ENCODE measurements around the gene NRG3.

Gene NRG3

GRCh38 chr10:82552267-82552666 lies 677.3 kb downstream of the NRG3 start:
- H4K91ac ChIP-seq (ENCODE audit: low read depth, low read length), result no peak overlapping the region
- no peak overlapping the region for H2AFZ ChIP-seq (ENCODE audit: insufficient read depth, low read length, poor library complexity)
- H2BK5ac ChIP-seq (ENCODE audit: low read depth, low read length, poor library complexity), result no peak overlapping the region
- H3K27me3 ChIP-seq (ENCODE audit: insufficient read depth, low read length), result no peaks in the 10 kb centered on the region
- H4K8ac ChIP-seq (ENCODE audit: low read depth, low read length), result no peak overlapping the region
- no peaks in the 10 kb centered on the region for H3K36me3 ChIP-seq (ENCODE audit: control insufficient read depth in 1 of 2, insufficient read depth in 2 of 2, low read length in 2 of 2)
- no peak overlapping the region for H3K9ac ChIP-seq (ENCODE audit: low read length)
- no peaks in the 10 kb centered on the region for H3K79me1 ChIP-seq (ENCODE audit: low read length)
- H3K14ac ChIP-seq (ENCODE audit: low read length), result no peak overlapping the region
- WGBS (ENCODE audit: extremely low coverage, insufficient coverage, insufficient read length), result no CpG with 5 or more reads among the region's 1 CpG
- H3K4me3 ChIP-seq (ENCODE audit: low read depth, low read length), result no peak overlapping the region
- no peak for DNase-seq
- no peaks in the 10 kb centered on the region for H3K9me3 ChIP-seq (ENCODE audit: insufficient read depth, low read depth, low read length)
- no peaks in the 10 kb centered on the region for H3K4me1 ChIP-seq (ENCODE audit: control insufficient read depth in 1 of 2, insufficient read depth in 2 of 2, low read length in 2 of 2)
- H2BK12ac ChIP-seq (ENCODE audit: low read length), result no peak overlapping the region
- no peak overlapping the region for H3K18ac ChIP-seq (ENCODE audit: low read length)
- H3K79me2 ChIP-seq (ENCODE audit: control insufficient read depth, insufficient read depth, low read length, poor library complexity), result no peaks in the 10 kb centered on the region
- no peak overlapping the region for H4K12ac ChIP-seq (ENCODE audit: low read depth, low read length)
- H2AK5ac ChIP-seq (ENCODE audit: low read length), result no peak overlapping the region
- no peak overlapping the region for H3K4me2 ChIP-seq (ENCODE audit: low read length)
- H2BK120ac ChIP-seq (ENCODE audit: insufficient read depth, low read length, poor library complexity), result no peak overlapping the region
- no peak overlapping the region for H3K4ac ChIP-seq (ENCODE audit: low read depth, low read length)
- no peak overlapping the region for H3K27ac ChIP-seq (ENCODE audit: low read depth, low read length)
- no peak overlapping the region for H3K23ac ChIP-seq (ENCODE audit: low read length)

DNA sequence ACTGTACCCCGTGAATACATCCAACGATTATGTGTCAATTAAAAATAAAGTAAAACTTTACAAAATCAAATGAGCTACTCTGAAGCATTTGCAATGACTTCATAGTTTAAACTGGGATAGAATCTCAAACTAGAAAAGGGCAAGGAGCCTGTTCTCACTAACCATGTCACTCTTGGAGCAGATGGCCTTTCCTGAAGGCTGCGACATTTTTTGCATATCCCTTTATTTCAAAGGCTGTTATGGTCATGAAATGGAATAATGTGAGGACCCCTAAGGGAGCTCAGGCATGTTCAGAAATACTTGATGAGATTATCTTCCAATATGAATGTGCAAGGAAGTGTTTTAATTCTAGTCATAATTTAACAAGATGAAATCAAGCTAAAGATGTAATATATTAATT lies 679.4 kb downstream of the NRG3 start:
- no peaks in the 10 kb centered on the region for H3K36me3 ChIP-seq (ENCODE audit: control insufficient read depth in 1 of 2, insufficient read depth in 2 of 2, low read length in 2 of 2)
- no peaks in the 10 kb centered on the region for H3K79me1 ChIP-seq (ENCODE audit: low read length)
- H4K8ac ChIP-seq (ENCODE audit: low read depth, low read length), result no peak overlapping the region
- WGBS (ENCODE audit: extremely low coverage, insufficient coverage, insufficient read length), result no CpG with 5 or more reads among the region's 3 CpGs
- H2BK12ac ChIP-seq (ENCODE audit: low read length), result no peak overlapping the region
- H2BK120ac ChIP-seq (ENCODE audit: insufficient read depth, low read length, poor library complexity), result no peak overlapping the region
- H4K91ac ChIP-seq (ENCODE audit: low read depth, low read length), result no peak overlapping the region
- no peak overlapping the region for H3K4me3 ChIP-seq (ENCODE audit: low read depth, low read length)
- peaks cover 0 to 1% of the 10 kb centered on the region in 2 experiments for H3K4me1 ChIP-seq (ENCODE audit: control insufficient read depth in 1 of 2, insufficient read depth in 2 of 2, low read length in 2 of 2)
- H2BK5ac ChIP-seq (ENCODE audit: low read depth, low read length, poor library complexity), result no peak overlapping the region
- no peak overlapping the region for H3K23ac ChIP-seq (ENCODE audit: low read length)
- no peak overlapping the region for H3K27ac ChIP-seq (ENCODE audit: low read depth, low read length)
- no peak overlapping the region for H2AFZ ChIP-seq (ENCODE audit: insufficient read depth, low read length, poor library complexity)
- H3K18ac ChIP-seq (ENCODE audit: low read length), result no peak overlapping the region
- no peak overlapping the region for H3K4ac ChIP-seq (ENCODE audit: low read depth, low read length)
- no peak overlapping the region for H3K4me2 ChIP-seq (ENCODE audit: low read length)
- H3K9me3 ChIP-seq (ENCODE audit: insufficient read depth, low read depth, low read length), result no peaks in the 10 kb centered on the region
- no peak overlapping the region for H3K9ac ChIP-seq (ENCODE audit: low read length)
- no peak for DNase-seq
- H4K12ac ChIP-seq (ENCODE audit: low read depth, low read length), result no peak overlapping the region
- H3K79me2 ChIP-seq (ENCODE audit: control insufficient read depth, insufficient read depth, low read length, poor library complexity), result no peaks in the 10 kb centered on the region
- no peak overlapping the region for H2AK5ac ChIP-seq (ENCODE audit: low read length)
- H3K27me3 ChIP-seq (ENCODE audit: insufficient read depth, low read length), result no peaks in the 10 kb centered on the region
- no peak overlapping the region for H3K14ac ChIP-seq (ENCODE audit: low read length)

DNA sequence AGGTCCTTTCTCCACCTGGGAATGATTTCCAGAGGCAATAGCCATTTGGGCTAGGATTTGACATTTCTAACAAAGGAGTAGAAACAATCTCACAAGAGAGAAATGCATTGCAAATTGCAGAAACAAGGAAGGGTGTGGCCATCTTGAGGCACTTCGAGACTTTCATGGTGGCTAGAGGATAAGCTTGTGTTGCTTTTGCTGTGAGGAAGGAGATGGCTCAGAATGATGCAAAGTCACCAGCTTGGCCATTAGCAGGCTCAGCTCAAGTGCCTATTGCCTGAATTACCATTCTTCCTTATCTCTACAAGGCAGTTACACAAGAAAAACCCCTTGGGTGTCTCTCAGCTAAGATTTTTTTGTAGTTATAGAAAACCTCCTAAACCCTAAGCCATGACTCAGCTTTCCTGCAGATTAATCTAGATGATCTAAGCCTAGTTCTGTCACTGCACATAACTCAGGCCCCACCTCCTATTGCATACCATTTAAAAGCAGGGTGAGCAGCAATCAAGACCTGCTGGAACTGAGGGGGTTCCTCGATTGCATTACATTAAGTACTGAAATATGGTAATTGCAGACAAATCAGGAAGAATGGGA lies 683.1 kb downstream of the NRG3 start:
- Histone ChIP-seq H2AK5ac (ENCODE audit: low read length) (no peak overlapping the region), H2AFZ (ENCODE audit: insufficient read depth, low read length, poor library complexity) (no peak overlapping the region), H3K4me3 (ENCODE audit: low read depth, low read length) (no peak overlapping the region), H3K79me2 (ENCODE audit: control insufficient read depth, insufficient read depth, low read length, poor library complexity) (no peaks in the 10 kb centered on the region), H3K27me3 (ENCODE audit: insufficient read depth, low read length) (no peaks in the 10 kb centered on the region), H2BK12ac (ENCODE audit: low read length) (no peak overlapping the region), H3K4me1 (ENCODE audit: control insufficient read depth in 1 of 2, insufficient read depth in 2 of 2, low read length in 2 of 2) (peaks cover 0 to 1% of the 10 kb centered on the region in 2 experiments), H3K4ac (ENCODE audit: low read depth, low read length) (no peak overlapping the region), H4K91ac (ENCODE audit: low read depth, low read length) (no peak overlapping the region), H3K79me1 (ENCODE audit: low read length) (no peaks in the 10 kb centered on the region), H3K4me2 (ENCODE audit: low read length) (no peak overlapping the region), H4K8ac (ENCODE audit: low read depth, low read length) (no peak overlapping the region), H3K36me3 (ENCODE audit: control insufficient read depth in 1 of 2, insufficient read depth in 2 of 2, low read length in 2 of 2) (no peaks in the 10 kb centered on the region), H3K14ac (ENCODE audit: low read length) (no peak overlapping the region), H3K27ac (ENCODE audit: low read depth, low read length) (no peak overlapping the region), H3K9me3 (ENCODE audit: insufficient read depth, low read depth, low read length) (no peaks in the 10 kb centered on the region), H4K12ac (ENCODE audit: low read depth, low read length) (no peak overlapping the region), H2BK120ac (ENCODE audit: insufficient read depth, low read length, poor library complexity) (no peak overlapping the region), H3K23ac (ENCODE audit: low read length) (no peak overlapping the region), H3K18ac (ENCODE audit: low read length) (no peak overlapping the region), H3K9ac (ENCODE audit: low read length) (no peak overlapping the region), H2BK5ac (ENCODE audit: low read depth, low read length, poor library complexity) (no peak overlapping the region)
- no CpG with 5 or more reads among the region's 2 CpGs for WGBS (ENCODE audit: extremely low coverage, insufficient coverage, insufficient read length)
- peak in 1 of 2 donors; percentile 25 for DNase-seq

DNA sequence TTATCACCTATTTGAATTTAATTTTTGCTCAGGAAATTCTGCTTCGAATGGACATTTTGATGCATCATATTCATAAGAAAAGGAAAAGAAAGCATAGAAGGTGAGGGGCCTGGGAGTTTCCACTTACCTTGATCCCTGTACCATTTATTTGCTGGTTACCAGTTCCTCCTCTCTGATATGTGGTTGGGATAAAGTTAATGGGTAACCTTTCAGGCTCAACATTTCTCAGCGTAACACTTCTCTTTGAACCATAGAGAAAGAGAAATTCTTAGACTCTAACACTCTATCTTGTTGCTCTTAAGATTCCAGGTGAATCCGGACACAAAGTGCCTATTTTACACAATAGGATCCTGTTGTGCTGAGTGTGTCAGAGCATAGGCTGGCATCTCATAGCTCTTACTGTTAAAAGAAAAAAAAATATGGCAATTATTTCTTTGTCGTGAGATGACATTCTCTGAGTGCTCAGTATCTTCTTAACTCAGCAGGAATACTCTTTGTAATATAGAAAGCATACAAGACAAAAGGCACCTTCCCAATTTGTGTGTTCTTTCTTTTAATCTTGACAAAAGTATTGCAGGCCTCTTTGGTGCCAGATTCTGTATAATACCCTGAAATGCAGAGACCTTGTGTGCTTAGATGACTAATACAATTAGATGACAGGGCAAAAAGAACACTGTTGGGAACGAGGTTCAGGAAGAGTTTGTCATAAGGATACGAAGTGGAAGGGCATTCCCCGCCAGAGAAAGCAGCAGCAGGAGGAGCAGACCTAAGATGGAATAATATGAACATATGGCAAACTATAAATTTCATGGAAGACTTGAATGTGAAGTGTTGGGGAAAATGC lies 689.6 kb downstream of the NRG3 start:
- Histone ChIP-seq H3K4me1 (ENCODE audit: control insufficient read depth in 1 of 2, insufficient read depth in 2 of 2, low read length in 2 of 2) (no peaks in the 10 kb centered on the region), H3K9ac (ENCODE audit: low read length) (no peak overlapping the region), H3K23ac (ENCODE audit: low read length) (no peak overlapping the region), H4K12ac (ENCODE audit: low read depth, low read length) (no peak overlapping the region), H3K79me2 (ENCODE audit: control insufficient read depth, insufficient read depth, low read length, poor library complexity) (no peaks in the 10 kb centered on the region), H4K8ac (ENCODE audit: low read depth, low read length) (no peak overlapping the region), H3K4ac (ENCODE audit: low read depth, low read length) (no peak overlapping the region), H3K4me2 (ENCODE audit: low read length) (no peak overlapping the region), H3K27ac (ENCODE audit: low read depth, low read length) (no peak overlapping the region), H3K9me3 (ENCODE audit: insufficient read depth, low read depth, low read length) (no peaks in the 10 kb centered on the region), H2AK5ac (ENCODE audit: low read length) (no peak overlapping the region), H3K27me3 (ENCODE audit: insufficient read depth, low read length) (no peaks in the 10 kb centered on the region), H2BK12ac (ENCODE audit: low read length) (no peak overlapping the region), H4K91ac (ENCODE audit: low read depth, low read length) (no peak overlapping the region), H2BK120ac (ENCODE audit: insufficient read depth, low read length, poor library complexity) (no peak overlapping the region), H2AFZ (ENCODE audit: insufficient read depth, low read length, poor library complexity) (no peak overlapping the region), H3K14ac (ENCODE audit: low read length) (no peak overlapping the region), H3K18ac (ENCODE audit: low read length) (no peak overlapping the region), H3K36me3 (ENCODE audit: control insufficient read depth in 1 of 2, insufficient read depth in 2 of 2, low read length in 2 of 2) (no peaks in the 10 kb centered on the region), H3K4me3 (ENCODE audit: low read depth, low read length) (no peak overlapping the region), H3K79me1 (ENCODE audit: low read length) (no peaks in the 10 kb centered on the region), H2BK5ac (ENCODE audit: low read depth, low read length, poor library complexity) (no peak overlapping the region)
- WGBS (ENCODE audit: extremely low coverage, insufficient coverage, insufficient read length), result no CpG with 5 or more reads among the region's 7 CpGs
- no peak for DNase-seq
